ENCODE results near the gene CELF3.

The CELF3 gene

GRCh38 chr1:151729966-151730291, 13.3 kb upstream of the CELF3 start:
- no peak overlapping the region for H3K27ac ChIP-seq
- no peak overlapping the region for H3K9ac ChIP-seq
- no peak overlapping the region for H3K4me3 ChIP-seq (IDR thresholded peaks at IDR 0.05; ENCODE audit: insufficient read depth, low read depth, low read length)
- no peaks in the 10 kb centered on the region for H3K79me2 ChIP-seq (ENCODE audit: insufficient read depth, low read depth)
- H3K27me3 ChIP-seq (ENCODE audit: insufficient read depth, low read depth): peaks cover 14% of the 10 kb centered on the region; the same call in 1 of the 2 replicates
- TF ChIP-seq, protein P1, sequence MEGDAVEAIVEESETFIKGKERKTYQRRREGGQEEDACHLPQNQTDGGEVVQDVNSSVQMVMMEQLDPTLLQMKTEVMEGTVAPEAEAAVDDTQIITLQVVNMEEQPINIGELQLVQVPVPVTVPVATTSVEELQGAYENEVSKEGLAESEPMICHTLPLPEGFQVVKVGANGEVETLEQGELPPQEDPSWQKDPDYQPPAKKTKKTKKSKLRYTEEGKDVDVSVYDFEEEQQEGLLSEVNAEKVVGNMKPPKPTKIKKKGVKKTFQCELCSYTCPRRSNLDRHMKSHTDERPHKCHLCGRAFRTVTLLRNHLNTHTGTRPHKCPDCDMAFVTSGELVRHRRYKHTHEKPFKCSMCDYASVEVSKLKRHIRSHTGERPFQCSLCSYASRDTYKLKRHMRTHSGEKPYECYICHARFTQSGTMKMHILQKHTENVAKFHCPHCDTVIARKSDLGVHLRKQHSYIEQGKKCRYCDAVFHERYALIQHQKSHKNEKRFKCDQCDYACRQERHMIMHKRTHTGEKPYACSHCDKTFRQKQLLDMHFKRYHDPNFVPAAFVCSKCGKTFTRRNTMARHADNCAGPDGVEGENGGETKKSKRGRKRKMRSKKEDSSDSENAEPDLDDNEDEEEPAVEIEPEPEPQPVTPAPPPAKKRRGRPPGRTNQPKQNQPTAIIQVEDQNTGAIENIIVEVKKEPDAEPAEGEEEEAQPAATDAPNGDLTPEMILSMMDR (conservative IDR thresholded peaks at IDR 0.05; ENCODE audit: low read depth, low read length): no peak
- H3K4me1 ChIP-seq (ENCODE audit: low read depth, poor library complexity, severe bottlenecking): no peaks in the 10 kb centered on the region
- no peaks in the 10 kb centered on the region for H4K20me1 ChIP-seq (ENCODE audit: insufficient read depth)
- H2AFZ ChIP-seq (ENCODE audit: low read depth): no peak overlapping the region
- H3K4me2 ChIP-seq: no peak overlapping the region
- no peaks in the 10 kb centered on the region for H3K36me3 ChIP-seq (ENCODE audit: insufficient read depth)

DNA sequence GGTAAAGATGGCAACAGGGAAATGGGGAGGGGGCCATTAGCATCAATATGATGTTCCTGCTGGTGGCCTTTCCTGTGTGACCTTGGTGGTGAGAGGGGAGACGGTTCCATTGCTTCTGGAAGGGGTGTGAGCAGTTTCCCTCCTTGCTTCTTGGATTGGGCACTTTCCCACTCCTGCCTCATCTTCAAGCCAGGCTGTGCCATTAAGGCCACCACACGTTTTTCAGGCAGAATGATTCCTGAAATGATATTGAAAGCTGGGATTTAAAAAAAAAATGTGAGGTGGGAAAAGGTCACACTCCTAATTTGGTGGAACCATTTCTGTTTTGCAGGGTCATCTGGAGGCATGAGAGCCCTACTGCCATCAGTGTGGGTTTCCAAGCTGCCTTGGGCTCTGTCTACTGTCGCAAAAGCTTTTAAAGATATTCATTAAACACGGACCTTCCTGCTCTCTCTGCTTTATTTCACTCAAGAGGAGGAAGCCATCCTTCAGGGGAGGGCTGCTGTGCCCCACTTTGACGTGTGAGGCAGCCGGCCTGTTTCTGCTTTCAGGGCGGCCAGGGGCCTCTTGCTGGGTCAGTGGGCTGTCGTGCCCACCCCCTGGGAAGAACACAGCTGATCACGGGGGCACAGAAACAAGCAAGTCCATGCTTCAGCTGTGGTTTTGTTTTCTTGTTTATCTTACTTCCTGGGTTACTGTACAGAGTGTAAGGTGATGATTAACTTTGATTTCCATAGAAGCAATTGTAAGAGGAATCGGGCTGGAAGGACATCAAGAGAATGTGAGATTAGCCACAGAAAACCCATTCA, 12.8 kb upstream of the CELF3 start:
- H2AFZ ChIP-seq (ENCODE audit: low read depth): no peak overlapping the region
- H3K9ac ChIP-seq: no peak overlapping the region
- H3K4me2 ChIP-seq: no peak overlapping the region
- H3K36me3 ChIP-seq (ENCODE audit: insufficient read depth): no peaks in the 10 kb centered on the region
- TF ChIP-seq, protein P1 (conservative IDR thresholded peaks at IDR 0.05; ENCODE audit: low read depth, low read length): no peak
- H3K4me3 ChIP-seq (IDR thresholded peaks at IDR 0.05; ENCODE audit: insufficient read depth, low read depth, low read length): no peak overlapping the region
- no peaks in the 10 kb centered on the region for H3K79me2 ChIP-seq (ENCODE audit: insufficient read depth, low read depth)
- H3K4me1 ChIP-seq (ENCODE audit: low read depth, poor library complexity, severe bottlenecking): no peaks in the 10 kb centered on the region
- peaks cover 14% of the 10 kb centered on the region; the same call in 1 of the 2 replicates for H3K27me3 ChIP-seq (ENCODE audit: insufficient read depth, low read depth)
- H3K27ac ChIP-seq: no peak overlapping the region
- no peaks in the 10 kb centered on the region for H4K20me1 ChIP-seq (ENCODE audit: insufficient read depth)

DNA sequence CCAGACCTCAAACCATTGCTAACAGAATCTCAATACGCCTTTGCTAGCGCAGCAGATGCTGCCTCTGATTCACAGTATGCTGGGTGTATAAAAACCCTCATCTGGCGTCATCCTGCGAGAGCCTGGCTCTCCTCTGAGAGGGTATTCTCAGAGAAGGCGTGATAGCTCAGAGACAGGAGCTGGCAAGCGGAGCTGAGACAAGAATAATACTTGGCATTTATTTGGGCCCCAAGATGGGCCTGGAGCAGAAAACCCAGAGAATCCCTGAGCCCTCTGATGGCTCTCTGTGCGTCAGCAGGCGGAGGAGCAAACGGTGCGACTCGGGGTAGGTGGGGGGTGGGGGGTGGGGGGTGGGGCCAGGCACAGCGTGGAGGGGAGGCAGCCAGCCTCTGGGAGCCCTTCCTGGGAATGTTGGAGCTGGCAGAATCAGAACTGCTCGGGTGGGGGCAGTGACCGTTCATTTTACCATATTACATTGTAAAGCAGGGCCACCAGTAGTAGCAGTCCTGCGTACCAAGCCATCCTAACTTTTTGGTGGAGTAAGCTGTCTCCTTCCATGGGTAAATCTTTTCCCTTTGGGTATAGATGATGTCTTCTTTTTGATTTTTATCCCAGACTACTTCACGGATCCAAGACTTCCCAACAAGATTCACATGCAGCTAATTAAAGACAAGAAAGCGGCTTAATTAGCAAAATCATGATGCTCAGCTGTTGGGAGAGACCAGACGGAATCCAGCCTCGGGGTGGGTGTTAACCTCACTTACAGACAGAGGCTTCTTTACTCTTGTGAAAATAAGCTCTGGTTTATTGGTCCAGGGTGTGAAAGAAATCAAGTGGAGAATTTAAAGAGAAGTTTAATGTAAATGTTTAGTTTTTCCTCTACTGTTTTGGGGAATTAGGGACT, 11.8 kb upstream of the CELF3 start:
- H3K27ac ChIP-seq: no peak overlapping the region
- H4K20me1 ChIP-seq (ENCODE audit: insufficient read depth): no peaks in the 10 kb centered on the region
- H3K36me3 ChIP-seq (ENCODE audit: insufficient read depth): no peaks in the 10 kb centered on the region
- TF ChIP-seq, protein P1 (conservative IDR thresholded peaks at IDR 0.05; ENCODE audit: low read depth, low read length): no peak
- H3K27me3 ChIP-seq (ENCODE audit: insufficient read depth, low read depth): peaks cover 23% of the 10 kb centered on the region; the same call in 1 of the 2 replicates
- no peaks in the 10 kb centered on the region for H3K79me2 ChIP-seq (ENCODE audit: insufficient read depth, low read depth)
- no peak overlapping the region for H3K4me2 ChIP-seq
- H3K4me3 ChIP-seq (IDR thresholded peaks at IDR 0.05; ENCODE audit: insufficient read depth, low read depth, low read length): no peak overlapping the region
- H2AFZ ChIP-seq (ENCODE audit: low read depth): no peak overlapping the region
- no peak overlapping the region for H3K9ac ChIP-seq
- H3K4me1 ChIP-seq (ENCODE audit: low read depth, poor library complexity, severe bottlenecking): no peaks in the 10 kb centered on the region

GRCh38 chr1:151723726-151724370, 7.2 kb upstream of the CELF3 start:
- Histone ChIP-seq H4K20me1 (ENCODE audit: insufficient read depth) (no peaks in the 10 kb centered on the region), H2AFZ (ENCODE audit: low read depth) (no peak overlapping the region), H3K36me3 (ENCODE audit: insufficient read depth) (no peaks in the 10 kb centered on the region), H3K4me1 (ENCODE audit: low read depth, poor library complexity, severe bottlenecking) (peaks cover 25% of the 10 kb centered on the region), H3K4me3 (IDR thresholded peaks at IDR 0.05; ENCODE audit: insufficient read depth, low read depth, low read length) (no peak overlapping the region), H3K79me2 (ENCODE audit: insufficient read depth, low read depth) (no peaks in the 10 kb centered on the region), H3K9ac (no peak overlapping the region), H3K4me2 (no peak overlapping the region), H3K27ac (no peak overlapping the region), H3K27me3 (ENCODE audit: insufficient read depth, low read depth) (peaks cover 43% of the 10 kb centered on the region; the same call in 1 of the 2 replicates)
- TF ChIP-seq, protein P1 (conservative IDR thresholded peaks at IDR 0.05; ENCODE audit: low read depth, low read length): no peak

Measured in KMS-11 (cell line).